ENCODE results near the gene PLEKHA1.

DNA sequence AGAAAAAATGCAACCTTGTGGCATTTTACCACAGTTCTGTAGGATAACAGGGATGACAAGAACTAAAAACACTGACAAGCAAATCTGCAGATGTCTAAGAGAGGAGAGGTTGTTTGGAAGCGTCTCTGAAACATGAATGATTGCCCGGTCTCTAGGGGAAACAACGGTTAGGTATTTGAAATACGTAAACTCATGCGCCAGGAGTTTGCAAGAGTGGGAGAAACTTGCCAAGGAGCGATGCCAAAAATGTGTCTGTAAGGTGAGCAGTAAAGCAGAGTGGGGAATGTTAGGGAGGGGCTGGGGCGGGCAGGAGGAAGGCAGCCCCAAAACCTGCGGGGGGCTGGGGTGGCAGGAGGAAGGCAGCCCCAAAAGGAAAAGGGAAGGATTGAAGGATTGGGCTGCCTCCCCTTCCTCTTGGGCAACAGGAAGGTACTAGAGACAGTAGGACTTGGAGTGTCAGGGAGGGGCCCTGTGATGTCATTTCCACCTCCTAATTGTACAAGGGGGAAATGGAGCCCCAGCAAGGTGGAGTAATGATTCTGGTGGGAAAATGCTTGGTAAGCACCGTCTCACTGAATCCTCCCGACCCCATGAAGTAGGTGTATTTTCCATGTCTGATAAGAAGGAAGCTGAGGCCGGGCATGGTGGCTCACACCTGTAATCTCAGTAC lies 33.2 kb upstream of the PLEKHA1 start:
- TF ChIP-seq, protein P1, sequence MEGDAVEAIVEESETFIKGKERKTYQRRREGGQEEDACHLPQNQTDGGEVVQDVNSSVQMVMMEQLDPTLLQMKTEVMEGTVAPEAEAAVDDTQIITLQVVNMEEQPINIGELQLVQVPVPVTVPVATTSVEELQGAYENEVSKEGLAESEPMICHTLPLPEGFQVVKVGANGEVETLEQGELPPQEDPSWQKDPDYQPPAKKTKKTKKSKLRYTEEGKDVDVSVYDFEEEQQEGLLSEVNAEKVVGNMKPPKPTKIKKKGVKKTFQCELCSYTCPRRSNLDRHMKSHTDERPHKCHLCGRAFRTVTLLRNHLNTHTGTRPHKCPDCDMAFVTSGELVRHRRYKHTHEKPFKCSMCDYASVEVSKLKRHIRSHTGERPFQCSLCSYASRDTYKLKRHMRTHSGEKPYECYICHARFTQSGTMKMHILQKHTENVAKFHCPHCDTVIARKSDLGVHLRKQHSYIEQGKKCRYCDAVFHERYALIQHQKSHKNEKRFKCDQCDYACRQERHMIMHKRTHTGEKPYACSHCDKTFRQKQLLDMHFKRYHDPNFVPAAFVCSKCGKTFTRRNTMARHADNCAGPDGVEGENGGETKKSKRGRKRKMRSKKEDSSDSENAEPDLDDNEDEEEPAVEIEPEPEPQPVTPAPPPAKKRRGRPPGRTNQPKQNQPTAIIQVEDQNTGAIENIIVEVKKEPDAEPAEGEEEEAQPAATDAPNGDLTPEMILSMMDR (IDR thresholded peaks at IDR 0.05; ENCODE audit: low read length), result no peak
- TF ChIP-seq EZH2 (IDR thresholded peaks at IDR 0.05; ENCODE audit: borderline replicate concordance, low read length), result no peak

Data from OCI-LY1 (cell line).